HG03521 (cell line): ENCODE results near the gene OR2T34.
"Not testable (repeated sequence)": the region's sequence is repeated elsewhere in the genome, so short reads cannot be mapped to it uniquely, and the experiment has no call there.

Source experiments
- ATAC-seq: cut with Tn5 transposase; IDR thresholded peaks from one replicate; pipeline ENCODE4 v1.9.1; 2021; ENCODE audit warnings: mild to moderate bottlenecking, moderate library complexity; ENCODE audit not compliant: unreplicated experiment

The OR2T34 gene

GRCh38 chr1:248574657-248575056 lies at the start of gene OR2T34:
OR2T34 (minus strand) TSS chr1:248574757; CDS start chr1:248574757, 0 bp downstream.
- ATAC-seq = not testable (repeated sequence)

- ATAC-seq = peak; percentile 92
Measured at GRCh38 chr1:248622570-248623001, 48.0 kb upstream of the OR2T34 start.

- no peak for ATAC-seq
Measured at GRCh38 chr1:248621770-248622169, 47.2 kb upstream of the OR2T34 start.

- ATAC-seq = no peak
Measured at GRCh38 chr1:248618878-248619277, 44.3 kb upstream of the OR2T34 start.

GRCh38 chr1:248618119-248618518 lies 43.6 kb upstream of the OR2T34 start:
- ATAC-seq = no peak

- no peak for ATAC-seq
Measured at GRCh38 chr1:248613742-248614141, 39.2 kb upstream of the OR2T34 start.

- no peak for ATAC-seq
Measured at GRCh38 chr1:248611883-248612414, 37.4 kb upstream of the OR2T34 start.

GRCh38 chr1:248610301-248610700 lies 35.7 kb upstream of the OR2T34 start:
- no peak for ATAC-seq

- no peak for ATAC-seq
Measured at GRCh38 chr1:248599396-248599795, 24.8 kb upstream of the OR2T34 start.

GRCh38 chr1:248597589-248597988 lies 23.0 kb upstream of the OR2T34 start, which contains the start of gene OR2T10:
OR2T10 (minus strand) TSS chr1:248597700; CDS start chr1:248593768, 3,932 bp downstream.
- ATAC-seq = no peak

GRCh38 chr1:248596615-248597014 lies 22.1 kb upstream of the OR2T34 start:
- ATAC-seq = no peak

- ATAC-seq = no peak
Measured at GRCh38 chr1:248593226-248593625, 18.7 kb upstream of the OR2T34 start.

GRCh38 chr1:248592655-248593054 lies 18.1 kb upstream of the OR2T34 start:
- ATAC-seq = no peak

GRCh38 chr1:248590055-248590454 lies 15.5 kb upstream of the OR2T34 start:
- ATAC-seq = no peak

- no peak for ATAC-seq
Measured at GRCh38 chr1:248589334-248589733, 14.8 kb upstream of the OR2T34 start.

GRCh38 chr1:248585266-248585665 lies 10.7 kb upstream of the OR2T34 start:
- no peak for ATAC-seq

- no peak for ATAC-seq
Measured at GRCh38 chr1:248576260-248576980, 1.9 kb upstream of the OR2T34 start.

GRCh38 chr1:248573856-248574255 lies 701 bp downstream of the OR2T34 start:
- not testable (repeated sequence) for ATAC-seq

- ATAC-seq = not testable (repeated sequence)
Measured at GRCh38 chr1:248572049-248572448, 2.5 kb downstream of the OR2T34 start.

- not testable (repeated sequence) for ATAC-seq
Measured at GRCh38 chr1:248570811-248571210, 3.7 kb downstream of the OR2T34 start.

- not testable (repeated sequence) for ATAC-seq
Measured at GRCh38 chr1:248569049-248569448, 5.5 kb downstream of the OR2T34 start.
